ENCODE measurements around the gene GZMM.
A peak's percentile ranks its signal among the peaks of the same experiment; 100 is the strongest.

The GZMM gene

GRCh38 chr19:512547-513365 is 31.1 kb upstream of the GZMM start:
- no peak for DNase-seq

GRCh38 chr19:513368-514165 is 30.3 kb upstream of the GZMM start:
- no peak for DNase-seq

- DNase-seq, result no peak
Observed at GRCh38 chr19:514166-514663, 29.6 kb upstream of the GZMM start.

GRCh38 chr19:517721-518597 is 25.9 kb upstream of the GZMM start:
- no peak for DNase-seq

GRCh38 chr19:518598-519231 is 25.1 kb upstream of the GZMM start:
- peak; percentile 68 for DNase-seq

- no peak for DNase-seq
Observed at GRCh38 chr19:519449-519865, 24.4 kb upstream of the GZMM start.

- no peak for DNase-seq
Observed at GRCh38 chr19:522726-523125, 21.1 kb upstream of the GZMM start.

- DNase-seq, result no peak
Observed at GRCh38 chr19:524062-524674, 19.7 kb upstream of the GZMM start.

GRCh38 chr19:525029-525428 is 18.8 kb upstream of the GZMM start:
- no peak for DNase-seq

- DNase-seq, result no peak
Observed at GRCh38 chr19:525857-526419, 17.9 kb upstream of the GZMM start.

GRCh38 chr19:530134-531008 is 13.5 kb upstream of the GZMM start:
- DNase-seq, result no peak

- peak; percentile 88 for DNase-seq
Observed at GRCh38 chr19:531009-531752, 12.7 kb upstream of the GZMM start.

- no peak for DNase-seq
Observed at GRCh38 chr19:531753-532560, 11.9 kb upstream of the GZMM start, which contains the start of gene CDC34. TSS of gene CDC34 (plus strand) at chr19:531760. CDS start at chr19:531932, 172 bp downstream.

- DNase-seq, result peak; percentile 65
Observed at GRCh38 chr19:532561-533363, 11.1 kb upstream of the GZMM start.

GRCh38 chr19:533364-534058 is 10.3 kb upstream of the GZMM start:
- no peak for DNase-seq

- no peak for DNase-seq
Observed at GRCh38 chr19:534088-534487, 9.8 kb upstream of the GZMM start.
